Activated CD8-positive, alpha-beta T cell treated with anti-CD3 and anti-CD28 coated beads for 36 hours (primary cell): ENCODE measurements around the gene CTNNA2. TPM values are rescaled to one million over a fixed set of nuclear protein-coding genes. Genes with fewer than 3 reads are reported as not detected.

Source experiments
- ATAC-seq: fragments of 200-7000 bp; cut with Tn5 transposase; one replicate; pipeline ENCODE4 v1.10.0; 2021; ENCODE audit warnings: mild to moderate bottlenecking, moderate library complexity
- CTCF ChIA-PET: fragments of 350-600 bp; sonication (Branson Sonifier 250); formaldehyde crosslinking; loops from one replicate; lab custom pipeline; 2021; ENCODE audit warnings: antibody characterized with exemption; lab: Charles Lee
- POLR2A ChIA-PET: fragments of 350-600 bp; sonication (Branson Sonifier 250); formaldehyde crosslinking; loops from one replicate; lab custom pipeline; 2021; ENCODE audit warnings: antibody characterized with exemption; lab: Charles Lee
- DNase-seq: peaks from one replicate; pipeline ENCODE4 v3.0.0-alpha.2; 2020
- H3K27ac Mint-ChIP-seq: one replicate; pipeline ENCODE4 v1.8.0; 2021; ENCODE audit warnings: mild to moderate bottlenecking, mixed read lengths
- H3K27me3 Mint-ChIP-seq: one replicate; pipeline ENCODE4 v1.8.0; 2021; ENCODE audit warnings: mixed read lengths
- H3K36me3 Mint-ChIP-seq: one replicate; pipeline ENCODE4 v1.8.0; 2021; ENCODE audit warnings: low read depth, mixed read lengths
- H3K4me1 Mint-ChIP-seq: one replicate; pipeline ENCODE4 v1.8.0; 2021; ENCODE audit warnings: low read depth, mixed read lengths
- H3K4me3 Mint-ChIP-seq: one replicate; pipeline ENCODE4 v1.8.0; 2021; ENCODE audit warnings: mild to moderate bottlenecking, moderate library complexity, mixed read lengths
- H3K9me3 Mint-ChIP-seq: one replicate; pipeline ENCODE4 v1.8.0; 2021; ENCODE audit warnings: mixed read lengths
- CTCF ChIP-seq: fragments of 200-600 bp; IDR thresholded peaks from one replicate; pipeline ENCODE4 v1.8.0; 2022; ENCODE audit warnings: antibody characterized with exemption, mild to moderate bottlenecking
- intact Hi-C: fragments of 100-400 bp; cut with micrococcal nuclease; formaldehyde crosslinking; loops from one replicate; pipeline ENCODE4 v1.10.0; 2022
- total RNA-seq, 2 experiments: library from RNA; stranded (reverse); gene quantifications; one replicate each; pipeline ENCODE4 v1.2.3, GENCODE V29; 2021

Gene CTNNA2
- total RNA-seq, 2 experiments from 2014 or later, result not detected

GRCh38 chr2:79975791-79976565 is 463.1 kb downstream of the CTNNA2 start:
- no peak for TF ChIP-seq CTCF
- Mint-ChIP-seq H3K4me3 (no peak overlapping the region), H3K27me3 (no peaks in the 10 kb centered on the region), H3K9me3 (no peaks in the 10 kb centered on the region), H3K4me1 (no peaks in the 10 kb centered on the region), H3K27ac (no peak overlapping the region), H3K36me3 (no peaks in the 10 kb centered on the region)
- DNase-seq, result no peak
- no peak for ATAC-seq
- POLR2A ChIA-PET, result no interaction called here
- CTCF ChIA-PET, result no interaction called here
- intact Hi-C loops, result no loop called here

- no peak for DNase-seq
- no peaks in the 10 kb centered on the region for H3K36me3 Mint-ChIP-seq
- ChIA-PET CTCF (no interaction called here), POLR2A (no interaction called here)
- no peak for ATAC-seq
- no peak for TF ChIP-seq CTCF
- H3K4me1 Mint-ChIP-seq, result no peaks in the 10 kb centered on the region
- H3K4me3 Mint-ChIP-seq, result no peak overlapping the region
- no peaks in the 10 kb centered on the region for H3K27me3 Mint-ChIP-seq
- intact Hi-C loops, result no loop called here
- no peaks in the 10 kb centered on the region for H3K9me3 Mint-ChIP-seq
- no peak overlapping the region for H3K27ac Mint-ChIP-seq
Observed at GRCh38 chr2:79977792-79978191, 464.9 kb downstream of the CTNNA2 start.

- POLR2A ChIA-PET, result interaction anchor here (0.6 kb wide), 1 partner anchor 10 kb away, joined by 3 read pairs; no protein-coding TSS in a partner anchor
- CTCF ChIA-PET, result no interaction called here
- intact Hi-C loops, result no loop called here
- no peak overlapping the region for H3K4me3 Mint-ChIP-seq
- H3K36me3 Mint-ChIP-seq, result no peaks in the 10 kb centered on the region
- DNase-seq (no peak), ATAC-seq (no peak)
- peaks cover 1% of the 10 kb centered on the region for H3K27me3 Mint-ChIP-seq
- no peaks in the 10 kb centered on the region for H3K4me1 Mint-ChIP-seq
- no peak overlapping the region for H3K27ac Mint-ChIP-seq
- no peaks in the 10 kb centered on the region for H3K9me3 Mint-ChIP-seq
- TF ChIP-seq CTCF, result no peak
Observed at GRCh38 chr2:79980116-79980515, 467.3 kb downstream of the CTNNA2 start.

- Mint-ChIP-seq H3K36me3 (no peaks in the 10 kb centered on the region), H3K27ac (no peak overlapping the region), H3K27me3 (peaks cover 1% of the 10 kb centered on the region), H3K4me1 (no peaks in the 10 kb centered on the region), H3K4me3 (no peak overlapping the region), H3K9me3 (no peaks in the 10 kb centered on the region)
- no peak for TF ChIP-seq CTCF
- DNase-seq (no peak), ATAC-seq (no peak)
- intact Hi-C loops, result no loop called here
- ChIA-PET CTCF (no interaction called here), POLR2A (no interaction called here)
Observed at GRCh38 chr2:79980816-79981215, 468.0 kb downstream of the CTNNA2 start.

- intact Hi-C loops, result no loop called here
- H3K36me3 Mint-ChIP-seq, result no peaks in the 10 kb centered on the region
- H3K4me3 Mint-ChIP-seq, result no peak overlapping the region
- no peak overlapping the region for H3K27ac Mint-ChIP-seq
- ChIA-PET CTCF (no interaction called here), POLR2A (no interaction called here)
- no peaks in the 10 kb centered on the region for H3K9me3 Mint-ChIP-seq
- DNase-seq, result no peak
- no peaks in the 10 kb centered on the region for H3K4me1 Mint-ChIP-seq
- no peak for ATAC-seq
- H3K27me3 Mint-ChIP-seq, result peaks cover 1% of the 10 kb centered on the region
- no peak for TF ChIP-seq CTCF
Observed at GRCh38 chr2:79981316-79981715, 468.5 kb downstream of the CTNNA2 start.
